Measurements from ENCODE around the gene SMIM44. TPM values are rescaled to one million over a fixed set of nuclear protein-coding genes. Genes with fewer than 3 reads are reported as not detected.
A peak's percentile ranks its signal among the peaks of the same experiment; 100 is the strongest.

SMIM44 gene
- total RNA-seq, 4 donors from 2014 or later = not detected

- no peaks in the 10 kb centered on the region for H3K27me3 ChIP-seq
- 7 to 13% methylated on average over 15 to 31 of the region's 67 CpGs for WGBS, 2 donors
- peaks cover 0 to 22% of the 10 kb centered on the region in 2 donors for H3K4me1 ChIP-seq
- intact Hi-C loops (cut with DNase I) = no loop called here
- peak overlapping the region in 2 of 3 donors; percentile 19 to 24 for H3K4me3 ChIP-seq (replicated peaks in 1 of 3)
- peak overlapping the region; percentile 48 to 80 (median 66) for H3K27ac ChIP-seq
- DNase-seq = peak; percentile 95
- TF ChIP-seq CTCF (IDR thresholded peaks at IDR 0.05) (no peak), POLR2A (IDR thresholded peaks at IDR 0.05) (peak in 1 of 2 donors; percentile 56)
- H3K36me3 ChIP-seq = peaks cover 19 to 23% of the 10 kb centered on the region in 2 donors
- H3K9me3 ChIP-seq = no peaks in the 10 kb centered on the region
Measured at GRCh38 chr19:3434630-3435553, 48.3 kb downstream of the SMIM44 start.

DNA sequence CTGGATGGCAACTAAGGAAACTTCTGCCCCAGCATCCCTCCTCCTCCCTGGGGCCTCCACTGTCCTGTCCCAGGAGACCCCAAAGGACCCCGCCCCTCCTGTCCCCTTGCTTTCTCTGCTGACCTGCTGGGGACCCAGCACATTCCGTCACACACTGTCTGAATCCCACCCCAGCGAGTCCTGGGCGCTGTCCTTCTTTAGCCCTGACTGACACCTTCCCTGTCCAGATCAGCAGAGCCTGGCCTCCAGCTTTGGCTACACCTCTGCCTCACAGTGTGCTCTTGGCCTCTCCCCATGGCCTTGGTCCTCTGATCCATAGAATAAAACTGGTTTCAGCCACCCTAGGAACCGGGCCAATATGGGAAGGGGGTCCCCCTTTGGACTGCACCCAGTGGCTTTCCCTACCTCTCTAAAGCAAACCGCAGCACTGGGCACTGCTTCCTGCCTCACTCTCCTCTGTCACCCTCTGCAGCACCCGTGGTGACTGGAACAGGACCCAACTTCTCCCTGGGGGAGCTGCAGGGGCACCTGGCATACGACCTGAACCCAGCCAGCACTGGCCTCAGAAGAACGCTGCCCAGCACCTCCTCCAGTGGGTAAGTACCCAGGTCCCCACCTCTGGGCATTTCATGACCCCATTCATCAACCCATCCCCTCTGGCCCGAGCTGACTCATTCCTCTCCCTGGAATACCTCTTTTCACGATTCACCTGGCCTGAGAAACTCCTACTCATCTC, 49.3 kb downstream of the SMIM44 start:
- no peaks in the 10 kb centered on the region for H3K9me3 ChIP-seq
- WGBS, 2 donors = 84 to 92% methylated on average over 10 to 11 of the region's 11 CpGs
- intact Hi-C loops (cut with DNase I) = no loop called here
- TF ChIP-seq POLR2A (IDR thresholded peaks at IDR 0.05) (no peak), CTCF (IDR thresholded peaks at IDR 0.05) (no peak)
- H3K4me1 ChIP-seq = peaks cover 3 to 31% of the 10 kb centered on the region in 2 donors
- no peaks in the 10 kb centered on the region for H3K27me3 ChIP-seq
- peaks cover 19 to 23% of the 10 kb centered on the region in 2 donors for H3K36me3 ChIP-seq
- H3K27ac ChIP-seq = peak overlapping the region; percentile 48 to 80 (median 66)
- no peak overlapping the region for H3K4me3 ChIP-seq (replicated peaks in 1 of 3)
- DNase-seq = no peak

DNA sequence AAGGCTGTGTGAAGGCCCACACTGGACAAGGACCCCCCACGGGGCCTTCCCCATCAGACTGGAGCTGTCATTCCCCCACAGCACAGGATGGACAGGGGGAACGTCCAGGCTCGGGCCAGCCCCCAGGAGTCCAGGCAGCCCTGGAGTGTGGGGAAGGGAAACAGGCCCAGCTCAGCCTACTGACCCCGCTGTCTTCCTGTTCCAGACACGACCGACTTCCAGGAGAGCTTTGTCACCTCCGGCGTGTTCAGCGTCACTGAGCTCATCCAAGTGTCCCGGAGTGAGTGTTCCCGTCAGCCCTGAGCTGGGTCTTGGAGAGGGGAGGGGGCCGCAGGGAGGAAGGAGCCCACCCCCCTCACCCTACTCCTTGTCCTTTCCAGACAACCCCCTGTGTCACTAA, 49.9 kb downstream of the SMIM44 start:
- DNase-seq = no peak
- Histone ChIP-seq H3K9me3 (no peaks in the 10 kb centered on the region), H3K27me3 (no peaks in the 10 kb centered on the region), H3K36me3 (peaks cover 15 to 19% of the 10 kb centered on the region in 2 donors), H3K4me3 (replicated peaks in 1 of 3) (no peak overlapping the region), H3K27ac (peak overlapping the region; percentile 24 to 80 (median 66)), H3K4me1 (peaks cover 3 to 35% of the 10 kb centered on the region in 2 donors)
- WGBS, 2 donors = 83% methylated on average over 12 of the region's 12 CpGs; no CpG with 5 or more reads in 1 of the 2 donors
- intact Hi-C loops (cut with DNase I) = no loop called here
- no peak for TF ChIP-seq POLR2A (IDR thresholded peaks at IDR 0.05)
- TF ChIP-seq CTCF (IDR thresholded peaks at IDR 0.05) = no peak

Small RNA genes lying within 50 kb of the gene (small RNA-seq; reads per million reads assigned to genes)
- gene RF00212 = not detected

Other genes with a start within 250 kb of the SMIM44 start
- 100 to 1,000 TPM in 3 of 4 donors, 10 to 100 TPM in 1; 76.2 to 183 (median 132) TPM for gene NFIC, start 116.9 kb downstream of the SMIM44 start, total RNA-seq
- not detected for gene SMIM24, start 2.9 kb downstream of the SMIM44 start, total RNA-seq
- 10 to 100 TPM in 3 of 4 donors, 1 to 10 TPM in 1; 9.0 to 18.9 (median 13.6) TPM for gene DOHH, start 17.2 kb upstream of the SMIM44 start, total RNA-seq
- gene FZR1, start 22.9 kb upstream of the SMIM44 start, total RNA-seq = 10 to 100 TPM; 28.6 to 56.0 (median 36.1) TPM
- gene TEKTIP1, start 55.7 kb upstream of the SMIM44 start, total RNA-seq = 1 to 10 TPM in 3 of 4 donors, not detected in 1; 1.2 to 3.3 (median 1.9) TPM
- gene MFSD12, start 74.1 kb upstream of the SMIM44 start, total RNA-seq = 10 to 100 TPM; 36.4 to 90.9 (median 66.7) TPM
- 100 to 1,000 TPM in 2 of 4 donors, 10 to 100 TPM in 2; 93.3 to 160 (median 105) TPM for gene HMG20B, start 89.5 kb upstream of the SMIM44 start, total RNA-seq
- 1 to 10 TPM in 2 of 4 donors, under 1 TPM in 2; 0.78 to 2.2 (median 0.97) TPM for gene GIPC3, start 102.0 kb upstream of the SMIM44 start, total RNA-seq
- gene TBXA2R, start 123.4 kb upstream of the SMIM44 start, total RNA-seq = 1 to 10 TPM in 3 of 4 donors, under 1 TPM in 1; 0.40 to 2.1 (median 1.3) TPM
- 10 to 100 TPM; 18.8 to 30.6 (median 24.5) TPM for gene CACTIN, start 143.3 kb upstream of the SMIM44 start, total RNA-seq
- gene PIP5K1C, start 217.0 kb upstream of the SMIM44 start, total RNA-seq = 10 to 100 TPM; 23.2 to 42.4 (median 35.0) TPM
- gene TJP3, start 224.9 kb upstream of the SMIM44 start, total RNA-seq = 10 to 100 TPM; 29.7 to 43.7 (median 39.8) TPM

All from thyroid gland (tissue), 4 donors.